GM12892 (cell line): ENCODE data around the gene KCNQ5.

ENCODE experiments used
- POLR2A ChIP-seq: IDR thresholded peaks from 2 replicates; pipeline ENCODE4 v1.6.1; 2011; ENCODE audit warnings: low read depth, low read length, control low read depth
- POLR2AphosphoS5 ChIP-seq: IDR thresholded peaks from 2 replicates; pipeline ENCODE4 v1.6.1; 2011; ENCODE audit warnings: low read depth, low read length, control low read depth

GRCh38 chr6:72755752-72756151, 133.9 kb downstream of the KCNQ5 start:
- TF ChIP-seq POLR2AphosphoS5 (no peak), POLR2A (no peak)
